ENCODE data around the gene SIK3. TPM values are rescaled to one million over a fixed set of nuclear protein-coding genes. Genes with fewer than 3 reads are reported as not detected.

SIK3 gene
- total RNA-seq, 1 experiment from 2014 or later = 31.4 TPM

DNA sequence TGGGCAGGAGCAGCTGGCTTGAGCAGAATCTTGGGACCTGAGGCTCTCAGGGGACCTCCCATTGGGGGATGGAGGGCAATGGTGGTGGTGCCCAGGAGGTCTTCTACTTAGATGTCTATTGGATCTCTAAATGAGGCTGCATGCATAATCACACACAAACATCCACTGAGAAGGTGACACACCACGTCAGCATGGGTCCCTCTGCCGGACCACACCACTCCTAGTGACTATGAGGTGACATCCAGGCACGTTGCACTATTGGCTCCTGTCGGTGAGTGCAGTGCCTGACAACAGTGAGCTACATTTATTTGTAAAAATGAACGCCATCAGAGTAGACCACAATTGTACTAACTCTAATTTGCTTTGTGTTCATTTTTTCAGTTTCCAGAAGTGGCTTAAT, 272.8 kb downstream of the SIK3 start:
- Histone ChIP-seq H2BK120ac (ENCODE audit: low read depth, low read length, poor library complexity, severe bottlenecking) (no peak overlapping the region), H3K4me2 (ENCODE audit: insufficient read depth, insufficient read length, low read length) (no peak overlapping the region)

More for the DNA sequence above, 272.8 kb downstream of the SIK3 start:
- Histone ChIP-seq H2AFZ (ENCODE audit: low read length) (no peak overlapping the region), H2BK20ac (ENCODE audit: low read depth, low read length, poor library complexity, severe bottlenecking) (no peak overlapping the region), H3K23me2 (ENCODE audit: insufficient read length, low read depth, low read length, poor library complexity, severe bottlenecking) (no peaks in the 10 kb centered on the region), H4K5ac (ENCODE audit: insufficient read length, low read depth, low read length) (no peak overlapping the region), H3K27me3 (ENCODE audit: insufficient read depth, low read length) (no peaks in the 10 kb centered on the region), H3K9me3 (ENCODE audit: control insufficient read depth, low read depth, low read length) (no peaks in the 10 kb centered on the region), H3K18ac (ENCODE audit: insufficient read length, low read depth, low read length) (no peak overlapping the region), H4K91ac (ENCODE audit: insufficient read length, low read depth, low read length) (no peak overlapping the region), H3K4me1 (ENCODE audit: insufficient read depth, low read length) (no peaks in the 10 kb centered on the region; the same call in 1 of the 2 replicates), H4K8ac (replicated peaks; ENCODE audit: insufficient read length, low read depth, low read length) (no peak overlapping the region), H2BK5ac (ENCODE audit: insufficient read length, low read length) (no peak overlapping the region), H4K20me1 (ENCODE audit: control insufficient read depth, insufficient read depth, insufficient read length) (no peaks in the 10 kb centered on the region), H3K79me1 (ENCODE audit: insufficient read depth, low read depth, low read length, poor library complexity, severe bottlenecking) (no peaks in the 10 kb centered on the region), H2BK15ac (ENCODE audit: low read depth, low read length) (no peak overlapping the region), H3K14ac (ENCODE audit: insufficient read depth, low read length) (no peak overlapping the region), H2BK12ac (ENCODE audit: insufficient read length, low read depth, low read length) (no peak overlapping the region), H3K27ac (ENCODE audit: insufficient read length, low read depth, low read length) (no peak overlapping the region), H3K4ac (ENCODE audit: low read depth, low read length) (no peak overlapping the region), H3K23ac (ENCODE audit: insufficient read length, low read depth, low read length) (no peak overlapping the region), H3K9ac (ENCODE audit: extremely low read depth, insufficient read length, low read length) (no peak overlapping the region), H3K56ac (ENCODE audit: insufficient read length, low read depth, low read length) (no peak overlapping the region), H3K79me2 (ENCODE audit: insufficient read depth, low read length) (no peaks in the 10 kb centered on the region), H2AK5ac (ENCODE audit: insufficient read length, low read length) (no peak overlapping the region), H3T11ph (ENCODE audit: low read length) (no peak overlapping the region)
- H3K4me3 Mint-ChIP-seq = no peak overlapping the region
- peaks cover 10% of the 10 kb centered on the region for H3K27me3 Mint-ChIP-seq (ENCODE audit: low read depth)
- DNase-seq = no peak
- H3K4me1 Mint-ChIP-seq = peaks cover 5 to 12% of the 10 kb centered on the region in 2 experiments
- TF ChIP-seq, protein P1, sequence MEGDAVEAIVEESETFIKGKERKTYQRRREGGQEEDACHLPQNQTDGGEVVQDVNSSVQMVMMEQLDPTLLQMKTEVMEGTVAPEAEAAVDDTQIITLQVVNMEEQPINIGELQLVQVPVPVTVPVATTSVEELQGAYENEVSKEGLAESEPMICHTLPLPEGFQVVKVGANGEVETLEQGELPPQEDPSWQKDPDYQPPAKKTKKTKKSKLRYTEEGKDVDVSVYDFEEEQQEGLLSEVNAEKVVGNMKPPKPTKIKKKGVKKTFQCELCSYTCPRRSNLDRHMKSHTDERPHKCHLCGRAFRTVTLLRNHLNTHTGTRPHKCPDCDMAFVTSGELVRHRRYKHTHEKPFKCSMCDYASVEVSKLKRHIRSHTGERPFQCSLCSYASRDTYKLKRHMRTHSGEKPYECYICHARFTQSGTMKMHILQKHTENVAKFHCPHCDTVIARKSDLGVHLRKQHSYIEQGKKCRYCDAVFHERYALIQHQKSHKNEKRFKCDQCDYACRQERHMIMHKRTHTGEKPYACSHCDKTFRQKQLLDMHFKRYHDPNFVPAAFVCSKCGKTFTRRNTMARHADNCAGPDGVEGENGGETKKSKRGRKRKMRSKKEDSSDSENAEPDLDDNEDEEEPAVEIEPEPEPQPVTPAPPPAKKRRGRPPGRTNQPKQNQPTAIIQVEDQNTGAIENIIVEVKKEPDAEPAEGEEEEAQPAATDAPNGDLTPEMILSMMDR (conservative IDR thresholded peaks at IDR 0.05) = no peak
- no peak overlapping the region; a peak in 1 of 7 replicates for H3K27ac Mint-ChIP-seq
- WGBS (ENCODE audit: extremely low coverage, insufficient read length, low lambda C conversion rate) = no CpG with 5 or more reads among the region's 5 CpGs
- H3K9me3 Mint-ChIP-seq = no peaks in the 10 kb centered on the region
- H3K36me3 Mint-ChIP-seq (ENCODE audit: insufficient read depth in 1 of 3, low read depth in 3 of 3) = no peaks in the 10 kb centered on the region
